Dendritic cell treated with granulocyte-macrophage colony-stimulating factor and Interleukin-4, amounts not matched to agents 40 ng/mL and 50 ng/mL, for 4 days (primary cell): ENCODE data around the gene RHOBTB3.
"Not testable (repeated sequence)": the region's sequence is repeated elsewhere in the genome, so short reads cannot be mapped to it uniquely, and the experiment has no call there.

Experiments used
- H3K27ac Mint-ChIP-seq: one replicate; pipeline ENCODE4 v1.8.0; 2022; ENCODE audit warnings: mild to moderate bottlenecking, mixed read lengths
- H3K27me3 Mint-ChIP-seq: one replicate; pipeline ENCODE4 v1.8.0; 2022; ENCODE audit warnings: mild to moderate bottlenecking, mixed read lengths
- H3K36me3 Mint-ChIP-seq: one replicate; pipeline ENCODE4 v1.8.0; 2022; ENCODE audit warnings: low read depth, mixed read lengths
- H3K4me1 Mint-ChIP-seq: one replicate; pipeline ENCODE4 v1.8.0; 2022; ENCODE audit warnings: low read depth, mixed read lengths
- H3K4me3 Mint-ChIP-seq: one replicate; pipeline ENCODE4 v1.8.0; 2022; ENCODE audit warnings: mild to moderate bottlenecking, moderate library complexity, mixed read lengths
- H3K9me3 Mint-ChIP-seq: one replicate; pipeline ENCODE4 v1.8.0; 2022; ENCODE audit warnings: mixed read lengths
- intact Hi-C: fragments of 100-400 bp; cut with micrococcal nuclease; formaldehyde crosslinking; loops from one replicate; pipeline ENCODE4 v1.15.0; 2022

Gene RHOBTB3

DNA sequence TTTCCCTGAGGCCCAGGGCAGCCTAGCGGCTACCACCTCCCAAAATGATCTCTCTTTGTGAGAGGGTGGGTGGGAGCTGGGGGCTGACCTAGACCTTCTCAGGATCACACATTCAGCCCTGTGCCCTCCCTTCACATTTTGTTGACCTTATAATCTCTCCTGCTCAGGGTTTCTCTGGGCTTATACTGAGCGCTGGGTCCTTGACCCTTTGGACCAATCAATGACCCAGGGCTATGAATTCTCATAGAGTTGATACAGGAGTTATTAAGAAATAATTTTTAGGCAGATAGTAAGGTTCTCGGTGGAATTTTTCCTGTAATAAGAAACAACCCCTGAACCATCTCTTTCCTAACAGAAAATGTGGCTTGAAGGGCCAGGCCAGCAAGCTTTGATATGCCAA lies 69.4 kb downstream of the RHOBTB3 start:
- intact Hi-C loops, result no loop called here
- no peak overlapping the region for H3K27ac Mint-ChIP-seq
- no peak overlapping the region for H3K4me3 Mint-ChIP-seq
- no peaks in the 10 kb centered on the region for H3K27me3 Mint-ChIP-seq
- peaks cover 12% of the 10 kb centered on the region for H3K36me3 Mint-ChIP-seq
- peaks cover 7% of the 10 kb centered on the region for H3K9me3 Mint-ChIP-seq
- peaks cover 6% of the 10 kb centered on the region for H3K4me1 Mint-ChIP-seq

DNA sequence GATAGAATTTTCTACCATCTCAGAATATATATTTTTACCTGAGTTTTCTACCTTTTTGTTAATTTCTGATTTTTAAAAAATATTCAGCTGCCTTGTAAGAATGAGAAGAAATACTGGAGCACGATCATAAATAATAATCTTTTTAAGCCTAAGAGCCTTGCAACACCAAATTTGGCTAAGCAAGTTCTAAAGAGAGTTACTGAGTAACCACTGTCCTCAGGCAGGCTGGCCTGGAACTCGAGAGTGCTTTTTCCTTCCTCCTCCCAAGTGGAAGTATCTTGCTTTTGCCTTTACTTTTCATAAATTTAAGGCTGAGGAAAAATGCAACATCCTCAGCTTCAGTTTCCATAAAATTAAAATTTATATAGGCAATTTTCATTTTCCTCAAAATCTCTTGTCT lies 70.4 kb downstream of the RHOBTB3 start:
- H3K4me3 Mint-ChIP-seq, result no peak overlapping the region
- peaks cover 21% of the 10 kb centered on the region for H3K36me3 Mint-ChIP-seq
- peaks cover 6% of the 10 kb centered on the region for H3K4me1 Mint-ChIP-seq

DNA sequence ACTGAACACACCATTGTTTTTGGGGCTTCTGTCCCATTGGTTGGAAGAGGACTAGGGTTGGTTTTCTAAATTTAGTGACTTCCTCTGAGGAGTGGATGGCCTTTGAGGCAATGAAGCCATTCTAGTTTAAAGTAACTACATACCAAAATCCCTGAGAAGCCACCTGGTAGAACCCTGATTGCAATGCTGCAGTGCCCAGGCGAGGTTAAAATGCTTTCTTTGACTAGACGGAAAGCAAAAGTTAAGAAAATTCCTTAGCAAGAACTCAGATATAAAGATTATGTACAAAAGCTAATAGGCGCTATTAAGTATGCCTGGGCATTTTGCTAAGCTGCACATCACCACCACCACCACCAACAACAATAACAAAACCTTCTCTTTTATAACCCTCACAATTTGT lies 70.8 kb downstream of the RHOBTB3 start:
- intact Hi-C loops, result no loop called here
- no peak overlapping the region for H3K27ac Mint-ChIP-seq
- no peaks in the 10 kb centered on the region for H3K27me3 Mint-ChIP-seq
- peaks cover 9% of the 10 kb centered on the region for H3K9me3 Mint-ChIP-seq
- peaks cover 6% of the 10 kb centered on the region for H3K4me1 Mint-ChIP-seq
- H3K4me3 Mint-ChIP-seq, result no peak overlapping the region
- peaks cover 21% of the 10 kb centered on the region for H3K36me3 Mint-ChIP-seq

More for the DNA sequence above, 70.4 kb downstream of the RHOBTB3 start:
- Mint-ChIP-seq H3K9me3 (peaks cover 9% of the 10 kb centered on the region), H3K27ac (no peak overlapping the region), H3K27me3 (no peaks in the 10 kb centered on the region)
- intact Hi-C loops, result no loop called here

DNA sequence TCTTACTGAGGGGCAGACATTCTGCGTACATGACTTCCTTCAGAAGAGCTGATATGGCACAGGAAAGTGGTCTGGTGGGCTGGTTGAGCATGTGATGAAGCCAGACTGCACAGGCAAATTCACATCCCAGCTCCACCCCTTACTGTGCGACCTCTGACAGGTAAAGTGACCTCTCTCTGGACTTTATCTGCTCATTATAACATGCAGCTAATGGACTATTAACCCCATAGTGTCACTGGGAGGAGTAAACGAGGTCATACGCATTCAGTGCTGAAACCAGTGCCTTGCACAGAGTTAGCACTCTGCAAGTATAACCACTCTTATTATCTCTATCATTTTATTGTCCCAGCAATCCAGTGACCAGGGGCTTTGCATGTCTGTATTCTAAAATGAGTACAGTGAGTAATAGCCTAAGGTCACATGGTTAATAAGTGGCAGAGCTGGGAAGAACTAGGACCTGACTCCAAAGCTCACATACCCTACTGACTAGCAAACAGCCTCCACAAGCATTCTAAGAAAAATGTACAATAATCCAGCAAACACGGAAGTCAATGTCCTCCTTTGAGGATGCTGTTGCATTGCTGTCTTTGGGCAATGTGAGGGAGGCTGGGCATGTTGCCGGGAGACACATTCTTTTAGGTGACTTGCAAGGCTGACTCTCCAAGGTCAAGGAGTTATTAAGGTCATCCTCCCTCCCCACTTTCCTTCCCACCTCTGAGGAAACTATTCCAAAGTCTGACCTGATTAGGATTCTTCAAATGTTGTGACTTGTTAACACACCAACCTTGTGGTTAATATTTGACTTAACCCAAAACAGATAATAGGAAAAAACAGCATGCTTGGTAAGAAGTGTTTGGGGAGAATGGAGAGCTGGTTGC lies 72.4 kb downstream of the RHOBTB3 start:
- Mint-ChIP-seq H3K27ac (no peak overlapping the region), H3K4me1 (peaks cover 12% of the 10 kb centered on the region), H3K36me3 (peaks cover 21% of the 10 kb centered on the region), H3K27me3 (no peaks in the 10 kb centered on the region), H3K9me3 (peaks cover 9% of the 10 kb centered on the region), H3K4me3 (no peak overlapping the region)
- intact Hi-C loops, result no loop called here

DNA sequence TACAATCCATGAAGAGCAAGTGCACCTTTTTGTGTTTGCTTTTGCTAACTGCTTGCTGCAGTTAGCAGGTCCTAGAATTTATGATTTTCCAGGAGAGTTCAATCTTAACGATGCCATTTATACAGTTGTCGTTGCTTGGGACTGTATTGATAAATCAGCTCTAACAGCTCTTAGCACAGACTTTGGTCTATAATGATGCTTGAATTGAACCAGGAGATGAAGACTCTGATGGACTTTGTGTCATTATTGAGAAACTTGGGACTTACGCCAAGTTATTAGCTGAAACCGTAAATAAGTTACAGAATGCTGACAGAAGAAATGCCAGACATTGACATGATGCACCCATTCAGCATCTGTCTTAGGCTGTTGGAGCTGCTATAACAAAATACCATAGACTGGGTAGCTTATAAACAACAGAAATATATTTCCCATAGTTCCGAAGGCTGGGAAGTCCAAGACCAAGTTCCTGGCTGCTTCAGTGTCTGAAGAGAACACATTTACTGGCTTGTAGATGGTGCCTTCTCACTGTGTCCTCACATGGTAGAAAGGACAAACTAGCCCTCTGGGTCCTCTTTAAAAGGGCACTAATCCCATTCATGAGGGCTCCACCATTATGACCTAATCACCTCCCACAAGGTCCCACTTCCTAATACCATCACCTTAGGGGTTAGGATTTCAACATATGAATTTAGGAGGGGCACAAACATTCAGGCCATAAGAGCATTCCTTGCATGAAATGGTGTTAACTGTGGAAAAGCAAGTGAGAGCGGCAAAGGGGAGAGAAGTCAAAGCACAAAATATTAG lies 73.8 kb downstream of the RHOBTB3 start:
- Mint-ChIP-seq H3K4me1 (peaks cover 26% of the 10 kb centered on the region), H3K36me3 (peaks cover 21% of the 10 kb centered on the region), H3K4me3 (no peak overlapping the region), H3K27me3 (no peaks in the 10 kb centered on the region), H3K9me3 (peaks cover 9% of the 10 kb centered on the region), H3K27ac (peak overlapping the region; percentile 5)
- intact Hi-C loops, result loop anchor here (5.0 kb wide), 1 partner anchor 37 kb away; no protein-coding TSS in a partner anchor

DNA sequence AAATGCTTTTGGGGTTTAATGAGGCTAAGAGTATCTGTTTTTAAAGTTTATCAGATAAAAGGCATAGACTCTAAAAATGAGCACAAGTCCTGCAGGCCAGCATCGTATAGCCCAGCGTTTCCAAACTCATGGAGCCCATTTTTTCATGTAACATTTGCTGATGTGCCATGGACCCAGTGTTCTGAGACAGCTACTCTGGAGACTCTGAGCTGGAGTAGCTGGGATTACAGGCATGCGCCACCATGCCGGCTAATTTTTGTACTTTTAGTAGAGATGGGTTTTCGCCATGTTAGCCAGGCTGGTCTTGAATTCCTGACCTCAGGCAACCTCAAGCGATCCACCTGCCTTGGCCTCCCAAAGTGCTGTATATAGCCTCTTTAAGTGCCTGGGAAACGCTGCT lies 75.6 kb downstream of the RHOBTB3 start:
- no peak overlapping the region for H3K4me3 Mint-ChIP-seq
- peaks cover 9% of the 10 kb centered on the region for H3K9me3 Mint-ChIP-seq
- no peaks in the 10 kb centered on the region for H3K27me3 Mint-ChIP-seq
- peaks cover 42% of the 10 kb centered on the region for H3K4me1 Mint-ChIP-seq
- peaks cover 30% of the 10 kb centered on the region for H3K36me3 Mint-ChIP-seq
- intact Hi-C loops, result loop anchor here (5.0 kb wide), 1 partner anchor 36 kb away; no protein-coding TSS in a partner anchor
- H3K27ac Mint-ChIP-seq, result no peak overlapping the region

DNA sequence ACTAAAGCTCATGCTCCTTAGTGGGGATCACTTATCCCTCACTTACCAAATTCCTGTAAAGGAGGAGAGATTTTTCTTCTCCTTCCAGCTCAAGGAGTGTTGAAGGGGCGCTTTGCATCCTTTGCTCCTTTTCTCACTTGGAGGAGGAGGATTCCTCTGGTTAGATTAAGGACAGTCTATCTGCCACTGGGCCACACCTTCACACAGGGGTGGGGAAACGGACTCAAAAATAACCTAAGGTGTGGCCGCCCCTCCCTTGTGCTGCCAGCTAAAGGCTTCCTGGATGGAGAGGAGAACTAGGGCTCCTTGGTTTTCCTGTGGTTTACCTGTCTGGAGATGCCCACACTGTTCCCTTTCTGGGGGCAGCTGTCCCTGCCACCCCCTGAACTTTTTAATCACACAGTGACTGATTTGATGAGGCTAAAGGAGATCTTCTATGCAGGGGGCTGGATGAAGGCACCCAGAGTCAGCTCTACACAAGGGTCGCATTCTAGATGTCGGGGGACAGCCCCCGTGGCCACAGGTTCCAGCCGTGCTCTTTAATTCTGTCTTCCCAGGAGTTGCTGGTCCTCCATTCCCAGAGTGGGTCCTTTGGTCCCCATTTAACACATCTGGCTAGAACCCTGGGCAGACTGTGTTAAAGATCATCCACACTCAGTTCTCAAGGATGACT lies 77.0 kb downstream of the RHOBTB3 start:
- peaks cover 37% of the 10 kb centered on the region for H3K36me3 Mint-ChIP-seq
- intact Hi-C loops, result loop anchor here (2.0 to 5.0 kb wide), 2 partner anchors 15 to 34 kb away; partner anchors contain the start of gene GLRX
- no peaks in the 10 kb centered on the region for H3K27me3 Mint-ChIP-seq
- H3K9me3 Mint-ChIP-seq, result peaks cover 9% of the 10 kb centered on the region
- H3K4me1 Mint-ChIP-seq, result peaks cover 53% of the 10 kb centered on the region
- peak overlapping the region; percentile 39 for H3K4me3 Mint-ChIP-seq
- peak overlapping the region; percentile 74 for H3K27ac Mint-ChIP-seq

DNA sequence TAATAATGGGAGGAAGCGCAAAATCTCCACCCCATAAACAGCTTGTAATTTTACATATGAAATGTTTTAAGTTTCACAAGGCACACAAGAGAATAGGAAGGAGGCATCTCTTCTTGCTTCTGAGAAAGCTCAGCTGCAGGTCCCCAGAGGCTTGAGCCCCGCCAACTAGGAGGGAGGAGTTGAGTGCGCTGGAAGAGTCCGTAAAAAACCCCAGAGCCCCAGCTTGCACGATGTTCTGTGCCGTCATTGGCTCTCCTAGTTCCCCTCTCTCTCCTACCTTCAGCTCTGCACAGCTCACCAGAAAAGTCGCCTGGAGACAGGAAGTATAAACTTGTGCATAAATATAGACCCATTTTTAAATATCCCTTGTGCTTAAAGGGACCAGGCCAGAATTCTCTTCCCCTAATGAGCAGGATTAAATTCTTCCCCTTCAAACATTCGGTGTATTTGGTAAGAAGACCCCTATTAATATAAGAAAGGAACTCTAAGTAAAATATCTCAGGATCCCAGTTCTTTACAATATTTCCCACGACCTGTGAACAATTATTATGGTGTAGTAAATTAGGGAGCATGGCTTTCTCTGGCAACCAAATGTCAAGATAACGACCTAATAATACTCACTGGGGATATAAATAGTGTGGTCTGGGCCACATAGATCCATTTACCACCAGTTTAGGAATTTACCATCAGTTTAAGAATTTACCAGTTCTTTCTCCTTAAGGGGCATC lies 77.7 kb downstream of the RHOBTB3 start:
- intact Hi-C loops, result loop anchor here (2.0 to 5.0 kb wide), 2 partner anchors 14 to 33 kb away; partner anchors contain the start of gene GLRX
- H3K27ac Mint-ChIP-seq, result peak overlapping the region; percentile 74
- peaks cover 43% of the 10 kb centered on the region for H3K36me3 Mint-ChIP-seq
- H3K4me3 Mint-ChIP-seq, result peak overlapping the region; percentile 39
- no peaks in the 10 kb centered on the region for H3K27me3 Mint-ChIP-seq
- H3K9me3 Mint-ChIP-seq, result peaks cover 9% of the 10 kb centered on the region
- H3K4me1 Mint-ChIP-seq, result peaks cover 57% of the 10 kb centered on the region

DNA sequence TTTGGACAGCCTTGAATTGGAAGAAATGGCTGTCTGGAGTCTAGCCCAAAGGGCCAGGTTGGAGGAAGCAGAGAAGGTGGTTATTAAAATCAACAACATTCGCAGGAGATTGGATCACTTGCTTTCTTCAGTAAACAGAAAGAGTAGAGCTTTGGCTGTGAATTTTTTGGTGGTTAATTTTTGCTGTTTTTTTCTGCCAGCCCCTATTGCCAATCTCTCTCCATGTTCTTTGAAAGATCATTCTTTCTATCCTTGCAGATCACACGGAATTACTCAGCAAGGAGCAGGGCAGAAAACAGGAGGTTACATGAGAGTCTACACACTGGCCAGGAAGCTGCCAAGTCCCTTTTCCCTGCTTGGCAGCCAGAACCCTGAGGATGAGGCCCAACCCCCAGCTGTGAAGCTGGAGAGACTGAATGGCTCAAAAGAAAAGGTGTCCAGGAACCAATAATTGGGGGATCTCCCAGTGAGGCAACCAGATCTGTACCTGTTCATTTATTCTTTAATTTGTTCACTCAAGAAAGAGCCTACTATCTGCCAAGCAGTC lies 78.4 kb downstream of the RHOBTB3 start:
- Mint-ChIP-seq H3K27me3 (no peaks in the 10 kb centered on the region), H3K4me3 (no peak overlapping the region), H3K36me3 (peaks cover 49% of the 10 kb centered on the region), H3K9me3 (peaks cover 9% of the 10 kb centered on the region), H3K4me1 (peaks cover 56% of the 10 kb centered on the region), H3K27ac (peak overlapping the region; percentile 74)
- intact Hi-C loops, result loop anchor here (2.0 to 5.0 kb wide), 2 partner anchors 13 to 33 kb away; partner anchors contain the start of gene GLRX

DNA sequence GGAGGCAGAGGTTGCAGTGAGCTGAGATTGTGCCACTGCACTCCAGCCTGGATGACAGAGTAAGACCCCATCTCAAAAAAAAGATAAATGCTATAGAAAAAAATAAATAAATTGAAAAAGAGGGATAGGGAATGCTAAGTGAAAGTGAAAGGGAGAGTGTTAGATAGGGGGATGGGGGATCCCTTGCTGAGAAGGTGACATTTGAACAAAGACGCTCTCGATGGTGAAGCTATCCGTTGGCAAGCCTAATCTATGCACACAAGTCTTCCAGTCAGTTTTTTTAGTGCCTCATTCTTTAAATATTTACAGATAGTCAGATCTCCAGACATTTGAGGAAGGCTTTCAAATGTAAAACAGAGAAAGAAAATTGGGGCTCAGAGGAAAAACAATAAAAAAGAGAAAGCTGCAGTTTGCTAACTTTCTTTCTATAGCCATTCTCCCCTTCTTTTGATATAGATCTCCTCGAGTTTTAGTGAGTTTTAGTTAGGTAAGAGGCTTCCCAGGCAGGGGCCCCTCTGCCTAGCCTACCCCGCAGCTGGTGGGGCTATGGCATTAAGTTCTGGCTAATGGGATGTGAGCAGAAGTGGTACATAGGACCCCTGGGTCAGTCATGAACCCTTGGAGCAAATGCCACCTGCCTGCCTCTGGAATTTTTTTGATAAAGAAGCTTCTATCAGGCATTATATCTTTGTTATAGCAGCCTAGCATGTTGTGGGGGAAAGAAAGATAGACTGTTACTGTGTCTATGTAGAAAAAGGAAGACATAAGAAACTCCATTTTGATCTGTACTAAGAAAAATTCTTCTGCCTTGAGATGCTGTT lies 79.4 kb downstream of the RHOBTB3 start:
- H3K36me3 Mint-ChIP-seq, result peaks cover 54% of the 10 kb centered on the region

DNA sequence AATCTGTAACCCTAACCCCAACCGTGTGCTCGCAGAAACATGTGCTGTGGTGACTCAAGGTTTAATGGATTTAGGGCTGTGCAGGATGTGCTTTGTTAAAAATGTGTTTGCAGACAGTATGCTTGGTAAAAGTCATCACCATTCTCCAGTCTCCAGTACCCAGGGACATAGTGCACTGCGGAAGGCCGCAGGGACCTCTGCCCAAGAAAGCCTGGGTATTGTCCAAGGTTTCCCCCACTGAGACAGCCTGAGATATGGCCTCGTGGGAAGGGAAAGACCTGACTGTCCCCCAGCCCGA lies 79.9 kb downstream of the RHOBTB3 start:
- H3K4me3 Mint-ChIP-seq, H3K27me3 Mint-ChIP-seq, intact Hi-C loops, H3K9me3 Mint-ChIP-seq: not testable (repeated sequence)
- Mint-ChIP-seq H3K4me1 (peaks cover 64% of the 10 kb centered on the region), H3K36me3 (peaks cover 54% of the 10 kb centered on the region), H3K27ac (peak overlapping the region; percentile 74)

More for the DNA sequence above, 79.4 kb downstream of the RHOBTB3 start:
- H3K27me3 Mint-ChIP-seq, result no peaks in the 10 kb centered on the region
- H3K27ac Mint-ChIP-seq, result peak overlapping the region; percentile 74
- H3K4me3 Mint-ChIP-seq, result no peak overlapping the region
- peaks cover 2% of the 10 kb centered on the region for H3K9me3 Mint-ChIP-seq
- intact Hi-C loops, result no loop called here
- H3K4me1 Mint-ChIP-seq, result peaks cover 59% of the 10 kb centered on the region

DNA sequence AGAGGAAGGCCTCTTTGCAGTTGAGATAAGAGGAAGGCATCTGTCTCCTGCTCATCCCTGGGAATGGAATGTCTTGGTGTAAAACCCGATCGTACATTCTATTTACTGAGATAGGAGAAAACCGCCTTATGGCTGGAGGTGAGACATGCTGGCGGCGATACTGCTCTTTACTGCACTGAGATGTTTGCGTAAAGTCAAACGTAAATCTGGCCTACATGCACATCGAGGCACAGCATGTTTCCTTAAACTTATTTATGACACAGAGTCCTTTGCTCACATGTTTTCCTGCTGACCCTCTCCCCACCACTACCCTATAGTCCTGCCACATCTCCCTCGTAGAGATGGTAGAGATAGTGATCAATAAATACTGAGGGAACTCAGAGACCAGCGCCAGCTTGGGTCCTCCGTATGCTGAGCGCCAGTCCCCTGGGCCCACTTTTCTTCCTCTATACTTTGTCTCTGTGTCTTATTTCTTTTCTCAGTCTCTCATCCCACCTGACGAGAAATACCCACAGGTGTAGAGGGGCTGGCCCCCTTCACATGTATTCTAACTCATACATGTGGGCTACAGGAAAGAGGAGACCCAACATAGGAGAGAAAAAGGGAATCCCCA lies 80.4 kb downstream of the RHOBTB3 start:
- Mint-ChIP-seq H3K36me3 (peaks cover 55% of the 10 kb centered on the region), H3K27ac (peak overlapping the region; percentile 74), H3K4me1 (peaks cover 69% of the 10 kb centered on the region)
- intact Hi-C loops, H3K4me3 Mint-ChIP-seq, H3K9me3 Mint-ChIP-seq, H3K27me3 Mint-ChIP-seq: not testable (repeated sequence)
